Testis (tissue), 2 donors: Measurements from ENCODE around the gene ARSA.

Experiments
- POLR2A ChIP-seq: fragments of 450-650 bp; IDR thresholded peaks from one replicate; pipeline ENCODE4 v1.6.1; 2017; ENCODE audit warnings: antibody characterized with exemption, mild to moderate bottlenecking, moderate library complexity
- TF ChIP-seq, protein P1 (sequence below), 3 experiments: fragments of 450-650 bp in 2 of 3; fragments of 200-600 bp in 1 of 3; sonication (generic) in 1 of 3; IDR thresholded peaks; one replicate each; pipeline ENCODE4 v1.5.1; 2016 to 2019; ENCODE audit warnings: antibody characterized with exemption in 3 of 3, mild to moderate bottlenecking in 2 of 3, moderate library complexity in 1 of 3

DNA sequence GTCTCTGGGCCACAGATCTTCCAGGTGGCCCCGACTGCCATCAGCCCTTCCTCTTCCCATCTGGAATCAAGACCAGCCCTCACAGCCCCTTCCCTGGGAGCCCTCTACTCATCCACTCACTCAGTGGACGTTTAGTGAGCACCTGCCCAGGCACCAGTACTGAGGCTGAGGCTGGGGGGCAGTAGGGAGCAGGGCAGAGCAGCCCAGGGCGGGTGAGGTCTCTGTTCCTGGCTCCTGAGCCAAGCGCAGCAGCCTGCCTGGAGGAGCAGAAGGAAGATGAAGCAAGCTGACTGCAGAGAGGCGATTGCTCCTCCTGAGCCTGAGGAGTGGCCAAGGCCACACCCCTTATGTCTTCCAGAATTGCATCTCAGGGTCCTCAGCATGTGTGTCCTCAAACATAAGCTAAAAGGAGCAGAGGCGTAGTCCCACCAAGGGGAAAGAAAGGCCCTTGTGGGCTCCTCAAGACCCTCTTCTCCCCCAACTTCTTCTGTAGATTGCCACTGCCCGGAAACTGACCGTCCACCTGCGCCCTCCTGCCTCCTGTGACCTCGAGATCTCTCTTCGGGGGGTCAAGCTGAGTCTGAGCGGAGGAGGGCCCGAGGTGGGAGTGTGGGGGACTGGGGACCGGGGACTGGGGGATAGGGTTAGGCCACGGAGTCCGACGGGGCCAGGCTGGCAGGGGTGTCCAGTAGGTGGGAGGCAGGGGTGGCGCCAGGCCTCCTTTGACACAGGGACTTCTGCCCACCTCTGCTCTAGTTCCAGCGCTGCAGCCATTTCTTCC, 21.6 kb downstream of the ARSA start:
- TF ChIP-seq, protein P1, sequence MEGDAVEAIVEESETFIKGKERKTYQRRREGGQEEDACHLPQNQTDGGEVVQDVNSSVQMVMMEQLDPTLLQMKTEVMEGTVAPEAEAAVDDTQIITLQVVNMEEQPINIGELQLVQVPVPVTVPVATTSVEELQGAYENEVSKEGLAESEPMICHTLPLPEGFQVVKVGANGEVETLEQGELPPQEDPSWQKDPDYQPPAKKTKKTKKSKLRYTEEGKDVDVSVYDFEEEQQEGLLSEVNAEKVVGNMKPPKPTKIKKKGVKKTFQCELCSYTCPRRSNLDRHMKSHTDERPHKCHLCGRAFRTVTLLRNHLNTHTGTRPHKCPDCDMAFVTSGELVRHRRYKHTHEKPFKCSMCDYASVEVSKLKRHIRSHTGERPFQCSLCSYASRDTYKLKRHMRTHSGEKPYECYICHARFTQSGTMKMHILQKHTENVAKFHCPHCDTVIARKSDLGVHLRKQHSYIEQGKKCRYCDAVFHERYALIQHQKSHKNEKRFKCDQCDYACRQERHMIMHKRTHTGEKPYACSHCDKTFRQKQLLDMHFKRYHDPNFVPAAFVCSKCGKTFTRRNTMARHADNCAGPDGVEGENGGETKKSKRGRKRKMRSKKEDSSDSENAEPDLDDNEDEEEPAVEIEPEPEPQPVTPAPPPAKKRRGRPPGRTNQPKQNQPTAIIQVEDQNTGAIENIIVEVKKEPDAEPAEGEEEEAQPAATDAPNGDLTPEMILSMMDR (IDR thresholded peaks at IDR 0.05), result no peak
- TF ChIP-seq POLR2A, result no peak
